HK-2 (cell line): ENCODE measurements around the gene MORN1.

Source experiments
- DNase-seq: peaks from one replicate; pipeline ENCODE4 v3.0.0-alpha.2; 2018; ENCODE audit not compliant: unreplicated experiment

Gene MORN1

GRCh38 chr1:2352341-2352896, 38.9 kb downstream of the MORN1 start:
- DNase-seq = no peak

- DNase-seq = no peak
Measured at GRCh38 chr1:2351723-2352122, 39.6 kb downstream of the MORN1 start.

- no peak for DNase-seq
Measured at GRCh38 chr1:2350911-2351655, 40.3 kb downstream of the MORN1 start.

- DNase-seq = no peak
Measured at GRCh38 chr1:2350501-2350900, 40.9 kb downstream of the MORN1 start.

GRCh38 chr1:2349806-2350205, 41.5 kb downstream of the MORN1 start:
- no peak for DNase-seq

GRCh38 chr1:2348346-2349325, 42.7 kb downstream of the MORN1 start:
- DNase-seq = no peak

- DNase-seq = no peak
Measured at GRCh38 chr1:2347896-2348295, 43.5 kb downstream of the MORN1 start.

GRCh38 chr1:2347409-2347785, 44.0 kb downstream of the MORN1 start:
- no peak for DNase-seq

GRCh38 chr1:2346691-2347408, 44.5 kb downstream of the MORN1 start:
- DNase-seq = no peak

- no peak for DNase-seq
Measured at GRCh38 chr1:2345297-2346075, 45.9 kb downstream of the MORN1 start.

- DNase-seq = no peak
Measured at GRCh38 chr1:2344744-2345296, 46.5 kb downstream of the MORN1 start.

- DNase-seq = no peak
Measured at GRCh38 chr1:2344121-2344681, 47.2 kb downstream of the MORN1 start.

GRCh38 chr1:2343023-2343935, 48.1 kb downstream of the MORN1 start:
- no peak for DNase-seq

GRCh38 chr1:2342384-2343022, 48.9 kb downstream of the MORN1 start:
- no peak for DNase-seq

- no peak for DNase-seq
Measured at GRCh38 chr1:2341706-2342383, 49.5 kb downstream of the MORN1 start.

GRCh38 chr1:2340918-2341254, 50.5 kb downstream of the MORN1 start:
- no peak for DNase-seq

GRCh38 chr1:2340086-2340917, 51.1 kb downstream of the MORN1 start:
- no peak for DNase-seq
